Trophoblast cell (in vitro differentiated cells and primary cell): ENCODE measurements around the gene ANGPTL1.

ENCODE experiments used
- DNase-seq, 2 donors: peaks; one replicate each; pipeline ENCODE4 v3.0.0-alpha.2; 2016
- H2AFZ ChIP-seq: 2 replicates; pipeline ENCODE4 v1.6.1; 2013; ENCODE audit warnings: low read length, moderate library complexity, mild to moderate bottlenecking; ENCODE audit not compliant: insufficient read depth, poor library complexity
- H2AK5ac ChIP-seq: 2 replicates; pipeline ENCODE4 v1.6.1; 2013; ENCODE audit warnings: mild to moderate bottlenecking, low read length
- H2BK120ac ChIP-seq: 2 replicates; pipeline ENCODE4 v1.6.1; 2013; ENCODE audit warnings: low read length, mild to moderate bottlenecking, moderate library complexity; ENCODE audit not compliant: insufficient read depth, poor library complexity
- H2BK12ac ChIP-seq: 2 replicates; pipeline ENCODE4 v1.6.1; 2013; ENCODE audit warnings: mild to moderate bottlenecking, low read length, moderate library complexity
- H2BK5ac ChIP-seq: 2 replicates; pipeline ENCODE4 v1.6.1; 2013; ENCODE audit warnings: low read length, low read depth, moderate library complexity, mild to moderate bottlenecking; ENCODE audit not compliant: poor library complexity
- H3K14ac ChIP-seq: 2 replicates; pipeline ENCODE4 v1.6.1; 2013; ENCODE audit warnings: mild to moderate bottlenecking, low read length
- H3K18ac ChIP-seq: 2 replicates; pipeline ENCODE4 v1.6.1; 2013; ENCODE audit warnings: mild to moderate bottlenecking, low read length
- H3K23ac ChIP-seq: 2 replicates; pipeline ENCODE4 v1.6.1; 2013; ENCODE audit warnings: low read length
- H3K27ac ChIP-seq: 2 replicates; pipeline ENCODE4 v1.5.1; 2013; ENCODE audit warnings: low read depth, mild to moderate bottlenecking, inconsistent platforms, low read length, moderate library complexity
- H3K27me3 ChIP-seq: 2 replicates; pipeline ENCODE4 v1.6.1; 2013; ENCODE audit warnings: inconsistent platforms, mild to moderate bottlenecking, low read length, moderate library complexity; ENCODE audit not compliant: insufficient read depth
- H3K36me3 ChIP-seq, 2 experiments: 1 replicate in 1 of 2; 2 replicates in 1 of 2; pipeline ENCODE4 v1.6.1; 2013; ENCODE audit warnings: low read length in 2 of 2, mild to moderate bottlenecking in 2 of 2, moderate library complexity in 1 of 2; ENCODE audit not compliant: insufficient read depth in 2 of 2, control insufficient read depth in 1 of 2
- H3K4ac ChIP-seq: 2 replicates; pipeline ENCODE4 v1.6.1; 2013; ENCODE audit warnings: low read depth, mild to moderate bottlenecking, low read length, moderate library complexity
- H3K4me1 ChIP-seq, 2 experiments: 1 replicate in 1 of 2; 2 replicates in 1 of 2; pipeline ENCODE4 v1.6.1; 2013; ENCODE audit warnings: low read length in 2 of 2, mild to moderate bottlenecking in 2 of 2, moderate library complexity in 1 of 2; ENCODE audit not compliant: insufficient read depth in 2 of 2, control insufficient read depth in 1 of 2
- H3K4me2 ChIP-seq: 2 replicates; pipeline ENCODE4 v1.6.1; 2013; ENCODE audit warnings: inconsistent platforms, mild to moderate bottlenecking, low read length, moderate library complexity
- H3K4me3 ChIP-seq: 2 replicates; pipeline ENCODE4 v1.5.1; 2013; ENCODE audit warnings: mild to moderate bottlenecking, low read depth, low read length, inconsistent platforms
- H3K79me1 ChIP-seq: one replicate; pipeline ENCODE4 v1.6.1; 2013; ENCODE audit warnings: low read length
- H3K79me2 ChIP-seq: 2 replicates; pipeline ENCODE4 v1.6.1; 2013; ENCODE audit warnings: low read length, mild to moderate bottlenecking; ENCODE audit not compliant: control insufficient read depth, insufficient read depth, poor library complexity
- H3K9ac ChIP-seq: 2 replicates; pipeline ENCODE4 v1.6.1; 2013; ENCODE audit warnings: mild to moderate bottlenecking, low read length
- H3K9me3 ChIP-seq: 2 replicates; pipeline ENCODE4 v1.6.1; 2013; ENCODE audit warnings: low read depth, mild to moderate bottlenecking, control low read depth, inconsistent platforms, low read length; ENCODE audit not compliant: insufficient read depth
- H4K12ac ChIP-seq: 2 replicates; pipeline ENCODE4 v1.6.1; 2013; ENCODE audit warnings: low read depth, mild to moderate bottlenecking, low read length, moderate library complexity
- H4K8ac ChIP-seq: 2 replicates; pipeline ENCODE4 v1.6.1; 2013; ENCODE audit warnings: low read depth, mild to moderate bottlenecking, low read length, moderate library complexity
- H4K91ac ChIP-seq: one replicate; pipeline ENCODE4 v1.6.1; 2013; ENCODE audit warnings: low read depth, mild to moderate bottlenecking, low read length, moderate library complexity
- WGBS: extraction: QIAGEN DNeasy Blood & Tissue Kit; methylation state at CpG from one replicate; pipeline ENCODE4 v1.1.7; 2013; ENCODE audit warnings: missing lambda C conversion rate; ENCODE audit not compliant: insufficient read length, insufficient coverage; ENCODE audit errors: extremely low coverage; 5-methylcytosine and 5-hydroxymethylcytosine counted together

ANGPTL1 gene

GRCh38 chr1:178862864-178863263 lies 8.0 kb downstream of the ANGPTL1 start:
- Histone ChIP-seq H3K14ac (no peak overlapping the region), H3K27me3 (no peaks in the 10 kb centered on the region), H4K8ac (no peak overlapping the region), H3K27ac (no peak overlapping the region), H2AK5ac (no peak overlapping the region), H2BK120ac (no peak overlapping the region), H3K4me3 (no peak overlapping the region), H3K36me3 (no peaks in the 10 kb centered on the region), H3K79me1 (peaks cover 4% of the 10 kb centered on the region), H3K9me3 (no peaks in the 10 kb centered on the region), H3K79me2 (no peaks in the 10 kb centered on the region), H3K23ac (no peak overlapping the region), H4K12ac (no peak overlapping the region), H3K4me1 (peaks cover 0 to 2% of the 10 kb centered on the region in 2 experiments), H4K91ac (no peak overlapping the region), H3K4me2 (no peak overlapping the region), H3K4ac (no peak overlapping the region), H3K9ac (no peak overlapping the region), H3K18ac (no peak overlapping the region), H2BK5ac (peak overlapping the region; percentile 49), H2BK12ac (no peak overlapping the region), H2AFZ (no peak overlapping the region)
- DNase-seq: no peak

- no peak overlapping the region for H4K91ac ChIP-seq
- peaks cover 4% of the 10 kb centered on the region for H3K79me1 ChIP-seq
- no peak overlapping the region for H3K4me3 ChIP-seq
- H3K4me2 ChIP-seq: no peak overlapping the region
- H3K18ac ChIP-seq: no peak overlapping the region
- no peak overlapping the region for H2AK5ac ChIP-seq
- no peak overlapping the region for H3K27ac ChIP-seq
- no peaks in the 10 kb centered on the region for H3K9me3 ChIP-seq
- H3K23ac ChIP-seq: no peak overlapping the region
- H3K14ac ChIP-seq: no peak overlapping the region
- H3K4ac ChIP-seq: no peak overlapping the region
- H4K12ac ChIP-seq: no peak overlapping the region
- no peak overlapping the region for H3K9ac ChIP-seq
- peaks cover 0 to 2% of the 10 kb centered on the region in 2 experiments for H3K4me1 ChIP-seq
- no peaks in the 10 kb centered on the region for H3K79me2 ChIP-seq
- H3K36me3 ChIP-seq: no peaks in the 10 kb centered on the region
- H3K27me3 ChIP-seq: no peaks in the 10 kb centered on the region
- no peak overlapping the region for H4K8ac ChIP-seq
- H2BK120ac ChIP-seq: no peak overlapping the region
- H2BK12ac ChIP-seq: no peak overlapping the region
- no CpG with 5 or more reads among the region's 3 CpGs for WGBS
- no peak overlapping the region for H2AFZ ChIP-seq
- no peak overlapping the region for H2BK5ac ChIP-seq
- DNase-seq: no peak
Measured at GRCh38 chr1:178862416-178862815, 8.5 kb downstream of the ANGPTL1 start.

- no peak overlapping the region for H3K4me3 ChIP-seq
- H4K8ac ChIP-seq: no peak overlapping the region
- H3K9me3 ChIP-seq: no peaks in the 10 kb centered on the region
- no peaks in the 10 kb centered on the region for H3K36me3 ChIP-seq
- H4K12ac ChIP-seq: no peak overlapping the region
- no peaks in the 10 kb centered on the region for H3K79me2 ChIP-seq
- no peak overlapping the region for H3K4ac ChIP-seq
- H3K18ac ChIP-seq: no peak overlapping the region
- no peaks in the 10 kb centered on the region for H3K79me1 ChIP-seq
- H2AK5ac ChIP-seq: no peak overlapping the region
- no peak overlapping the region for H2BK12ac ChIP-seq
- H3K4me2 ChIP-seq: no peak overlapping the region
- H4K91ac ChIP-seq: no peak overlapping the region
- no peak overlapping the region for H2BK120ac ChIP-seq
- H3K4me1 ChIP-seq: no peaks in the 10 kb centered on the region
- no peaks in the 10 kb centered on the region for H3K27me3 ChIP-seq
- no peak overlapping the region for H3K14ac ChIP-seq
- no peak overlapping the region for H2BK5ac ChIP-seq
- no peak overlapping the region for H3K9ac ChIP-seq
- DNase-seq: no peak
- no peak overlapping the region for H3K27ac ChIP-seq
- H3K23ac ChIP-seq: no peak overlapping the region
- WGBS: no CpG with 5 or more reads among the region's 2 CpGs
- H2AFZ ChIP-seq: no peak overlapping the region
Measured at GRCh38 chr1:178857126-178857525, 13.8 kb downstream of the ANGPTL1 start.

- Histone ChIP-seq H2BK5ac (no peak overlapping the region), H4K8ac (no peak overlapping the region), H3K9ac (no peak overlapping the region), H3K18ac (no peak overlapping the region), H3K4me3 (no peak overlapping the region), H3K79me1 (no peaks in the 10 kb centered on the region), H3K4ac (no peak overlapping the region), H3K4me2 (no peak overlapping the region), H2AK5ac (no peak overlapping the region), H2BK120ac (no peak overlapping the region), H2AFZ (no peak overlapping the region), H3K79me2 (no peaks in the 10 kb centered on the region), H3K27ac (no peak overlapping the region), H3K9me3 (no peaks in the 10 kb centered on the region), H3K4me1 (no peaks in the 10 kb centered on the region), H3K14ac (no peak overlapping the region), H2BK12ac (no peak overlapping the region), H3K27me3 (no peaks in the 10 kb centered on the region), H4K91ac (no peak overlapping the region), H4K12ac (no peak overlapping the region), H3K36me3 (no peaks in the 10 kb centered on the region), H3K23ac (no peak overlapping the region)
- WGBS: no CpG with 5 or more reads among the region's 2 CpGs
- DNase-seq: no peak
Measured at GRCh38 chr1:178849918-178850317, 21.0 kb downstream of the ANGPTL1 start.
